GM19467 (cell line): ENCODE data around the gene FGGY.
"Not testable (repeated sequence)": the region's sequence is repeated elsewhere in the genome, so short reads cannot be mapped to it uniquely, and the experiment has no call there.

Experiments used
- ATAC-seq: cut with Tn5 transposase; IDR thresholded peaks from one replicate; pipeline ENCODE4 v1.9.1; 2021; ENCODE audit warnings: mild to moderate bottlenecking, moderate library complexity; ENCODE audit not compliant: unreplicated experiment

The FGGY gene

GRCh38 chr1:59433440-59433813, 136.5 kb downstream of the FGGY start:
- no peak for ATAC-seq

GRCh38 chr1:59434336-59434735, 137.4 kb downstream of the FGGY start:
- ATAC-seq: no peak

- ATAC-seq: no peak
Observed at GRCh38 chr1:59436637-59437036, 139.7 kb downstream of the FGGY start.

GRCh38 chr1:59438058-59438560, 141.2 kb downstream of the FGGY start:
- ATAC-seq: no peak

- no peak for ATAC-seq
Observed at GRCh38 chr1:59442492-59442891, 145.6 kb downstream of the FGGY start.

- no peak for ATAC-seq
Observed at GRCh38 chr1:59443310-59443709, 146.4 kb downstream of the FGGY start.

- ATAC-seq: no peak
Observed at GRCh38 chr1:59444520-59444919, 147.6 kb downstream of the FGGY start.

- ATAC-seq: no peak
Observed at GRCh38 chr1:59445040-59445439, 148.1 kb downstream of the FGGY start.

- no peak for ATAC-seq
Observed at GRCh38 chr1:59446257-59446901, 149.5 kb downstream of the FGGY start.

- ATAC-seq: no peak
Observed at GRCh38 chr1:59452026-59452425, 155.1 kb downstream of the FGGY start.

GRCh38 chr1:59452559-59452958, 155.7 kb downstream of the FGGY start:
- ATAC-seq: no peak

- no peak for ATAC-seq
Observed at GRCh38 chr1:59453297-59453968, 156.5 kb downstream of the FGGY start.

- ATAC-seq: no peak
Observed at GRCh38 chr1:59455206-59455605, 158.3 kb downstream of the FGGY start.

- no peak for ATAC-seq
Observed at GRCh38 chr1:59457786-59458185, 160.9 kb downstream of the FGGY start.

- ATAC-seq: no peak
Observed at GRCh38 chr1:59458884-59459283, 162.0 kb downstream of the FGGY start.

- not testable (repeated sequence) for ATAC-seq
Observed at GRCh38 chr1:59462942-59463341, 166.0 kb downstream of the FGGY start.

GRCh38 chr1:59465478-59465877, 168.6 kb downstream of the FGGY start:
- ATAC-seq: not testable (repeated sequence)

GRCh38 chr1:59468828-59469428, 172.0 kb downstream of the FGGY start:
- ATAC-seq: no peak

GRCh38 chr1:59471991-59472570, 175.2 kb downstream of the FGGY start:
- not testable (repeated sequence) for ATAC-seq

GRCh38 chr1:59473831-59474230, 176.9 kb downstream of the FGGY start:
- ATAC-seq: no peak

- ATAC-seq: no peak
Observed at GRCh38 chr1:59474496-59474895, 177.6 kb downstream of the FGGY start.

- ATAC-seq: no peak
Observed at GRCh38 chr1:59475737-59476136, 178.8 kb downstream of the FGGY start.
